ENCODE results near the gene USP47.

Gene USP47

DNA sequence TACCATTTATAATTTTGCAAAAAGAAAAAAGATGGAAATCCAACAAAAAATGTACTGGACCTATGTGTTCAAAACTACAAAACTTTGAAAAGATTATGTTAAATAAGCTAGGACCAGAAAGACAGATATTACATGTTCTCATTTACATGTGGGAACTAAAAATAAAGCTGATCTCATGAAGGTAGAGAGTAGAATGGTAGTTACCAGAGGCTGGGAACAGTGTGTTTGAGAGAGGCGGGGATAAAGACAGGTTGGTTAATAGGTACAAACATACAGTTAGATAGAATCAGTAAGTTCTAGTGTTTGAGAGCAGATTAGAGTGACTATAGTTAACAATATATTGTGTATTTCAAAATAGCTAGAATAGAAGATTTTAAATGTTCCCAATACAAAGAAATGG lies 71.6 kb downstream of the USP47 start:
- TF ChIP-seq, protein P1, sequence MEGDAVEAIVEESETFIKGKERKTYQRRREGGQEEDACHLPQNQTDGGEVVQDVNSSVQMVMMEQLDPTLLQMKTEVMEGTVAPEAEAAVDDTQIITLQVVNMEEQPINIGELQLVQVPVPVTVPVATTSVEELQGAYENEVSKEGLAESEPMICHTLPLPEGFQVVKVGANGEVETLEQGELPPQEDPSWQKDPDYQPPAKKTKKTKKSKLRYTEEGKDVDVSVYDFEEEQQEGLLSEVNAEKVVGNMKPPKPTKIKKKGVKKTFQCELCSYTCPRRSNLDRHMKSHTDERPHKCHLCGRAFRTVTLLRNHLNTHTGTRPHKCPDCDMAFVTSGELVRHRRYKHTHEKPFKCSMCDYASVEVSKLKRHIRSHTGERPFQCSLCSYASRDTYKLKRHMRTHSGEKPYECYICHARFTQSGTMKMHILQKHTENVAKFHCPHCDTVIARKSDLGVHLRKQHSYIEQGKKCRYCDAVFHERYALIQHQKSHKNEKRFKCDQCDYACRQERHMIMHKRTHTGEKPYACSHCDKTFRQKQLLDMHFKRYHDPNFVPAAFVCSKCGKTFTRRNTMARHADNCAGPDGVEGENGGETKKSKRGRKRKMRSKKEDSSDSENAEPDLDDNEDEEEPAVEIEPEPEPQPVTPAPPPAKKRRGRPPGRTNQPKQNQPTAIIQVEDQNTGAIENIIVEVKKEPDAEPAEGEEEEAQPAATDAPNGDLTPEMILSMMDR (IDR thresholded peaks at IDR 0.05; ENCODE audit: low read depth, low read length): no peak
- H3K4me3 ChIP-seq (ENCODE audit: low read depth, low read length): no peak overlapping the region

DNA sequence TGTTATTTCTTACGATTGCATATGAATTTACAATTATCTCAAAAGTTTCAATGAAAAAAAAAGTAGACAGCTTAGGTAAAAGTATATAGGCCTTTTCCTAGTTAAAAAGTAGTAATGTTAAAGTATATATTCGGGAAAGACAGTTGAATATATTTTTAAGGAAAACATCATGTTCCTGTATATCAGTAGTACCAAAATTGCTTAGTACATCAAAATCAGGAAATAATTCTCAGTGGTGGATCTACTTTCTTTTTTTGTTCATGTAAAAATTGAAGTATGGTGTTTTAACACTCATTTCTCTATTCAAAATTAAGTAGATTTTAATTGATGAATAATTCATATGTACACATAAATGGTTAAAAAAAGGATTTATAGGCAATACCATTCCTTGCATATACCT lies 73.9 kb downstream of the USP47 start:
- no peak overlapping the region for H3K4me3 ChIP-seq (ENCODE audit: low read depth, low read length)

DNA sequence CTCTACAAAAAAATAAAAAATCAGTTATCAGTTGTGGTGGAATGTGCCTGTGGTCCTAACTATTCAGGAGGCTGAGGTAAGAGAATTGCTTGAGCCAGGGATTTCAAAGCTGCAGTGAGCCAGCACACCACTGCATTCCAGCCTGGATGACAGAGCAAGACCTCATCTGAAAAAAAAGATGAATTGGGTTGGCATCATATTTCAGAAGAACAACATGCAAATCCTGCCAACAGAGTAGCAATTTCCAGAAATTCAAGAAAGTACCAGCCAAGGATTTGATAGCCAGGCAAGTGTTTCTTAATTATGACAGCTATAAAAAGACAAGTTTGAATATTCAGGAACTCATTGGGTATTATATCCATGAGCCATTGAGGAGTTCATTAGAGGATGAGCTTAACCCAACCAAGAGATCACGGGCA lies 75.2 kb downstream of the USP47 start:
- TF ChIP-seq, protein P1 (IDR thresholded peaks at IDR 0.05; ENCODE audit: low read depth, low read length): no peak
- no peak overlapping the region for H3K4me3 ChIP-seq (ENCODE audit: low read depth, low read length)

More for the DNA sequence above, 73.9 kb downstream of the USP47 start:
- TF ChIP-seq, protein P1 (IDR thresholded peaks at IDR 0.05; ENCODE audit: low read depth, low read length): no peak

DNA sequence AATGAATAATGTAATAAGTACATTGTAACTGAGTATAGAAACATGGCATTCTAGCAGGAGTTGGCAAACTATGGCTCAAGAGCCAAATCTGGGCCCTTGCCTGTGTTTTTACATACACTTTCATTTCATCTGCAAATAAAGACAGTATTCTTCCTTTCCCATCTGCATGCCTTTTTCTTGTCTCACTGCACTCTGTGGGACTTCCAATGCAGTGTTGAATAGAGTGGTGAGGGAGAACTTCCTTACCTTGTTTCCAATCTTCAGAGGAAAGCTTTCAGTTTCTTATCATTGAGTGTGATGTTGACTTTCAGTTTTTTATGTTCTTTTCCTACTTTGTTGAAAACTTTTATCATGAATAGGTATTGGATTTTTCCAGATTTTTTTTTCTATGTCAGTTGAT lies 82.1 kb downstream of the USP47 start:
- no peak overlapping the region for H3K4me3 ChIP-seq (ENCODE audit: low read depth, low read length)
- TF ChIP-seq, protein P1 (IDR thresholded peaks at IDR 0.05; ENCODE audit: low read depth, low read length): no peak

DNA sequence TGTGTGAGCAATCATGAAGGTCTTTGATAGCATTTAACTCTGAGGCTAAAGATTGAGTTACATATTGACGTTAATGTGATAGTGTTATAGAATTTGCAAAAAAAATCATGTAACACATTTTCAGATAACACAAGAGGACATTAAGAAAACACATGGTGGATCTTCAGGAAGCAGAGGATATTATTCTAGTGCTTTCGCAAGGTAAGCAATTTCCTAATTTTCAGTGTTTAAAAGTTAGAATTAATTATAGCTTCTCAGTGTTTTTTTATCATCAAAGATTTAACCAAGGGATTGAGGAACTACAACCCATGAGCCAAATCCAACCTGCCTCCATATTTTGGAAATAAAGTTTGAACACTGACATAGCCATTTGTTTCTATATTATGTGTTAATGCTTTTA lies 88.1 kb downstream of the USP47 start:
- TF ChIP-seq, protein P1 (IDR thresholded peaks at IDR 0.05; ENCODE audit: low read depth, low read length): no peak
- H3K4me3 ChIP-seq (ENCODE audit: low read depth, low read length): no peak overlapping the region

DNA sequence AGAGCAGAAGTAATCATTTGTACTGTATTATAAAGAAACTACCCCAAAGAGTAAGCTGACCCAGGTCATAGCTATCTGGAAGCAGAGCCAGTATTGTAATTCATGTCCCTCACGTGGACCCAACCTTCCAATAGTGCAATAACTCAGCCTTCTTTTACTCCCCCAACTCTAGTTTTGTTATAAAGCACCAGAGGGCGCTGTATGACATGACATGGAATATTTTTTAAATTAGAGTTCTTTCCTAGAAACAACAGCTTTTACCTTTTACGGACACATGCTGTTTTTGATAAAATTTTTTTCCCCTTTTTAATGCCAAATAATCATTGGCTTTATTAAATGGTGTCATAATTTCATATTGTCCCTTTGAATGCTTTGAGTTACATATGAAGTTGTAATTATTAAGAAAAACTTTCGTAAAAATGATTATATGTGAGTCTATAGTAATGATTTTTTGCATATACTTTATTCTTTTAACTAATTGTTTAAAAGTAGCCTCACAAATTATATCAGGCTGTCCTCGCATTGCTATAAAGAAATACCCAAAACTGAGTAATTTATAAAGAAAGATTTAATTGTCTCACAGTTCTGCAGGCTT lies 89.8 kb downstream of the USP47 start:
- H3K4me3 ChIP-seq (ENCODE audit: low read depth, low read length): no peak overlapping the region
- TF ChIP-seq, protein P1 (IDR thresholded peaks at IDR 0.05; ENCODE audit: low read depth, low read length): peak; percentile 34; the same call in 1 of the 2 replicates

DNA sequence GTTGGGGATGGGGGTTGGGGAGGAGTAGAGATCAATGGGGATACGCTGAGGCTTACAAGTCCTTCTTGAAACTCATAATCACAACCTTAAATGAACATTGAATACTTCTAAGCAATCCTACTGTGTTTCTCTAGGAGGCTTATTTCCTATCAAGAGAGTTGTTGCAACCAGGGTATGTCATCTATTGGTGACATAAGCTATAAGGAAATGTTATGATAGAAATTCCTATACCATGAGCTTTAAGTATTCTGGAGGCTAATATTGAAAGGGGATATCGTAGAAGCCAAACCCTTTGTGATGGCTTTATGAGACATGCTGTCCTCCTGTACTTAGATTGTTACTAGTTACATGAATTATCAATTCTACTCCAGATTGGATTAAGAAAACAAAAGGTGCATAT lies 93.8 kb downstream of the USP47 start:
- TF ChIP-seq, protein P1 (IDR thresholded peaks at IDR 0.05; ENCODE audit: low read depth, low read length): no peak
- H3K4me3 ChIP-seq (ENCODE audit: low read depth, low read length): no peak overlapping the region

All from WI38 (cell line).